Activated CD4-positive, alpha-beta T cell treated with anti-CD3 and anti-CD28 coated beads, Interleukin-2, amount 10 ng/mL, durations not matched to agents 7 days and 5 days (primary cell): ENCODE data around the gene CKAP4. TPM values are rescaled to one million over a fixed set of nuclear protein-coding genes. Genes with fewer than 3 reads are reported as not detected.

ENCODE experiments used
- CTCF ChIA-PET: fragments of 350-600 bp; sonication (Branson Sonifier 250); formaldehyde crosslinking; loops from one replicate; lab custom pipeline; 2021; ENCODE audit warnings: antibody characterized with exemption; lab: Charles Lee
- POLR2A ChIA-PET: fragments of 350-600 bp; sonication (Branson Sonifier 250); formaldehyde crosslinking; loops from one replicate; lab custom pipeline; 2021; ENCODE audit warnings: antibody characterized with exemption; lab: Charles Lee
- DNase-seq: peaks from one replicate; pipeline ENCODE4 v3.0.0-alpha.2; 2020
- H3K27ac Mint-ChIP-seq: one replicate; pipeline ENCODE4 v1.8.0; 2021; ENCODE audit warnings: mild to moderate bottlenecking, moderate library complexity, mixed read lengths
- H3K27me3 Mint-ChIP-seq: one replicate; pipeline ENCODE4 v1.8.0; 2021; ENCODE audit warnings: mixed read lengths
- H3K36me3 Mint-ChIP-seq: one replicate; pipeline ENCODE4 v1.8.0; 2021; ENCODE audit warnings: low read depth, mixed read lengths
- H3K4me1 Mint-ChIP-seq: one replicate; pipeline ENCODE4 v1.8.0; 2021; ENCODE audit warnings: mixed read lengths
- H3K4me3 Mint-ChIP-seq: one replicate; pipeline ENCODE4 v1.8.0; 2021; ENCODE audit warnings: mild to moderate bottlenecking, moderate library complexity, mixed read lengths
- H3K9me3 Mint-ChIP-seq: one replicate; pipeline ENCODE4 v1.8.0; 2021; ENCODE audit warnings: mixed read lengths
- total RNA-seq, 2 experiments: library from RNA; stranded (reverse); gene quantifications; one replicate each; pipeline ENCODE4 v1.2.3, GENCODE V29; 2021

CKAP4 gene
- total RNA-seq, 2 experiments from 2014 or later = 1.7 to 2.1 TPM

- ChIA-PET CTCF (no interaction called here), POLR2A (no interaction called here)
- Mint-ChIP-seq H3K9me3 (peaks cover 2% of the 10 kb centered on the region), H3K4me1 (no peaks in the 10 kb centered on the region), H3K27ac (no peak overlapping the region), H3K27me3 (peaks cover 28% of the 10 kb centered on the region), H3K36me3 (peaks cover 2% of the 10 kb centered on the region), H3K4me3 (no peak overlapping the region)
- DNase-seq = no peak
These were observed 42.4 kb downstream of the CKAP4 start for GRCh38 chr12:106205208-106206069.

GRCh38 chr12:106204312-106204711, 43.5 kb downstream of the CKAP4 start:
- H3K4me3 Mint-ChIP-seq = no peak overlapping the region
- no peaks in the 10 kb centered on the region for H3K4me1 Mint-ChIP-seq
- peaks cover 2% of the 10 kb centered on the region for H3K9me3 Mint-ChIP-seq
- peaks cover 2% of the 10 kb centered on the region for H3K36me3 Mint-ChIP-seq
- CTCF ChIA-PET = no interaction called here
- POLR2A ChIA-PET = no interaction called here
- H3K27me3 Mint-ChIP-seq = peaks cover 21% of the 10 kb centered on the region
- H3K27ac Mint-ChIP-seq = no peak overlapping the region
- DNase-seq = no peak

GRCh38 chr12:106197906-106198623, 49.8 kb downstream of the CKAP4 start:
- Mint-ChIP-seq H3K36me3 (no peaks in the 10 kb centered on the region), H3K4me1 (no peaks in the 10 kb centered on the region), H3K27ac (no peak overlapping the region), H3K27me3 (peaks cover 13% of the 10 kb centered on the region), H3K4me3 (no peak overlapping the region), H3K9me3 (no peaks in the 10 kb centered on the region)
- ChIA-PET POLR2A (no interaction called here), CTCF (no interaction called here)
- no peak for DNase-seq

GRCh38 chr12:106195621-106196027, 52.2 kb downstream of the CKAP4 start:
- no peaks in the 10 kb centered on the region for H3K9me3 Mint-ChIP-seq
- no peak for DNase-seq
- POLR2A ChIA-PET = no interaction called here
- peaks cover 14% of the 10 kb centered on the region for H3K27me3 Mint-ChIP-seq
- no peaks in the 10 kb centered on the region for H3K4me1 Mint-ChIP-seq
- H3K27ac Mint-ChIP-seq = no peak overlapping the region
- CTCF ChIA-PET = no interaction called here
- no peaks in the 10 kb centered on the region for H3K36me3 Mint-ChIP-seq
- no peak overlapping the region for H3K4me3 Mint-ChIP-seq

- no peak overlapping the region for H3K27ac Mint-ChIP-seq
- no peak overlapping the region for H3K4me3 Mint-ChIP-seq
- POLR2A ChIA-PET = interaction anchor here (0.6 kb wide), 1 partner anchor 220 kb away, joined by 11 read pairs; no protein-coding TSS in a partner anchor
- H3K27me3 Mint-ChIP-seq = peaks cover 11% of the 10 kb centered on the region
- no peaks in the 10 kb centered on the region for H3K36me3 Mint-ChIP-seq
- H3K4me1 Mint-ChIP-seq = no peaks in the 10 kb centered on the region
- DNase-seq = no peak
- CTCF ChIA-PET = no interaction called here
- no peaks in the 10 kb centered on the region for H3K9me3 Mint-ChIP-seq
These were observed 53.5 kb downstream of the CKAP4 start for GRCh38 chr12:106194351-106194750.

- Mint-ChIP-seq H3K27me3 (peaks cover 11% of the 10 kb centered on the region), H3K27ac (no peak overlapping the region), H3K36me3 (no peaks in the 10 kb centered on the region), H3K4me1 (no peaks in the 10 kb centered on the region), H3K9me3 (no peaks in the 10 kb centered on the region), H3K4me3 (no peak overlapping the region)
- no peak for DNase-seq
- POLR2A ChIA-PET = no interaction called here
- CTCF ChIA-PET = no interaction called here
These were observed 54.2 kb downstream of the CKAP4 start for GRCh38 chr12:106193394-106194215.

- H3K27ac Mint-ChIP-seq = no peak overlapping the region
- DNase-seq = no peak
- no peaks in the 10 kb centered on the region for H3K4me1 Mint-ChIP-seq
- POLR2A ChIA-PET = no interaction called here
- no peaks in the 10 kb centered on the region for H3K9me3 Mint-ChIP-seq
- CTCF ChIA-PET = no interaction called here
- H3K36me3 Mint-ChIP-seq = no peaks in the 10 kb centered on the region
- H3K4me3 Mint-ChIP-seq = no peak overlapping the region
- peaks cover 6% of the 10 kb centered on the region for H3K27me3 Mint-ChIP-seq
These were observed 55.0 kb downstream of the CKAP4 start for GRCh38 chr12:106192659-106193393.

GRCh38 chr12:106190581-106190980, 57.2 kb downstream of the CKAP4 start:
- Mint-ChIP-seq H3K9me3 (no peaks in the 10 kb centered on the region), H3K27ac (no peak overlapping the region), H3K27me3 (peaks cover 13% of the 10 kb centered on the region), H3K4me1 (no peaks in the 10 kb centered on the region), H3K4me3 (no peak overlapping the region), H3K36me3 (no peaks in the 10 kb centered on the region)
- ChIA-PET POLR2A (no interaction called here), CTCF (no interaction called here)
- no peak for DNase-seq

GRCh38 chr12:106189341-106189740, 58.5 kb downstream of the CKAP4 start:
- ChIA-PET POLR2A (no interaction called here), CTCF (interaction anchor here (0.6 kb wide), 1 partner anchor 770 kb away, joined by 5 read pairs; no protein-coding TSS in a partner anchor)
- Mint-ChIP-seq H3K9me3 (no peaks in the 10 kb centered on the region), H3K27me3 (peaks cover 13% of the 10 kb centered on the region), H3K36me3 (no peaks in the 10 kb centered on the region), H3K27ac (no peak overlapping the region), H3K4me3 (no peak overlapping the region), H3K4me1 (no peaks in the 10 kb centered on the region)
- no peak for DNase-seq

- Mint-ChIP-seq H3K9me3 (no peaks in the 10 kb centered on the region), H3K27ac (no peak overlapping the region), H3K36me3 (no peaks in the 10 kb centered on the region), H3K27me3 (peaks cover 13% of the 10 kb centered on the region), H3K4me1 (no peaks in the 10 kb centered on the region), H3K4me3 (no peak overlapping the region)
- ChIA-PET POLR2A (no interaction called here), CTCF (interaction anchor here (0.6 to 1.0 kb wide), 2 partner anchors 9 to 821 kb away, joined by 3 to 4 read pairs; no protein-coding TSS in a partner anchor)
- DNase-seq = no peak
These were observed 59.6 kb downstream of the CKAP4 start for GRCh38 chr12:106188256-106188655.
